KMS-11 (cell line): ENCODE results near the gene ABHD13.

Experiments
- H2AFZ ChIP-seq: fragments of 200-600 bp; sonication (generic); 2 replicates; pipeline ENCODE4 v1.6.1; 2016; ENCODE audit warnings: antibody characterized with exemption, mixed run types, low read depth
- H3K27ac ChIP-seq: fragments of 200-600 bp; sonication (generic); 2 replicates; pipeline ENCODE4 v1.6.1; 2016; ENCODE audit warnings: mild to moderate bottlenecking, mixed run types
- H3K27me3 ChIP-seq: fragments of 200-600 bp; sonication (generic); 2 replicates; pipeline ENCODE4 v1.6.1; 2017; ENCODE audit warnings: mild to moderate bottlenecking, low read depth, mixed run types, moderate library complexity; ENCODE audit not compliant: insufficient read depth
- H3K36me3 ChIP-seq: fragments of 200-600 bp; sonication (generic); 2 replicates; pipeline ENCODE4 v1.6.1; 2017; ENCODE audit warnings: mild to moderate bottlenecking, mixed run types; ENCODE audit not compliant: insufficient read depth
- H3K4me1 ChIP-seq: fragments of 200-600 bp; sonication (generic); 2 replicates; pipeline ENCODE4 v1.6.1; 2016; ENCODE audit warnings: mild to moderate bottlenecking, low read depth, mixed run types; ENCODE audit not compliant: poor library complexity, severe bottlenecking
- H3K4me2 ChIP-seq: fragments of 200-600 bp; sonication (generic); 2 replicates; pipeline ENCODE4 v1.7.0; 2016; ENCODE audit warnings: mild to moderate bottlenecking, mixed run types
- H3K4me3 ChIP-seq: fragments of 200-600 bp; sonication (generic); IDR thresholded peaks from 2 replicates; pipeline ENCODE4 v1.6.1; 2017; ENCODE audit warnings: low read depth, low read length, mixed read lengths; ENCODE audit not compliant: insufficient read depth
- H3K79me2 ChIP-seq: fragments of 200-600 bp; sonication (generic); 2 replicates; pipeline ENCODE4 v1.6.1; 2016; ENCODE audit warnings: low read depth, mixed run types; ENCODE audit not compliant: insufficient read depth
- H3K9ac ChIP-seq: fragments of 200-600 bp; sonication (generic); 2 replicates; pipeline ENCODE4 v1.6.1; 2016; ENCODE audit warnings: mild to moderate bottlenecking, mixed run types
- H4K20me1 ChIP-seq: fragments of 200-600 bp; sonication (generic); 2 replicates; pipeline ENCODE4 v1.6.1; 2016; ENCODE audit warnings: mild to moderate bottlenecking, mixed run types; ENCODE audit not compliant: insufficient read depth
- CTCF ChIP-seq: fragments of 200-600 bp; sonication (generic); conservative IDR thresholded peaks from 2 replicates; pipeline ENCODE4 v1.6.1; 2017; ENCODE audit warnings: low read depth, mild to moderate bottlenecking, antibody characterized with exemption, low read length, moderate library complexity, mixed read lengths

ABHD13 gene

GRCh38 chr13:108230377-108230776 is 12.2 kb downstream of the ABHD13 start:
- Histone ChIP-seq H3K27ac (no peak overlapping the region), H3K4me3 (no peak overlapping the region), H3K79me2 (no peaks in the 10 kb centered on the region), H2AFZ (no peak overlapping the region), H3K4me1 (peaks cover 6% of the 10 kb centered on the region), H4K20me1 (no peaks in the 10 kb centered on the region), H3K9ac (no peak overlapping the region), H3K36me3 (no peaks in the 10 kb centered on the region), H3K4me2 (no peak overlapping the region), H3K27me3 (no peaks in the 10 kb centered on the region)
- no peak for TF ChIP-seq CTCF

GRCh38 chr13:108249150-108249549 is 31.0 kb downstream of the ABHD13 start:
- no peak overlapping the region for H3K4me3 ChIP-seq
- no peak for TF ChIP-seq CTCF
- no peaks in the 10 kb centered on the region for H4K20me1 ChIP-seq
- H2AFZ ChIP-seq, result no peak overlapping the region
- H3K79me2 ChIP-seq, result no peaks in the 10 kb centered on the region
- H3K4me1 ChIP-seq, result no peaks in the 10 kb centered on the region
- no peak overlapping the region for H3K4me2 ChIP-seq
- no peaks in the 10 kb centered on the region for H3K27me3 ChIP-seq
- no peak overlapping the region for H3K9ac ChIP-seq
- no peaks in the 10 kb centered on the region for H3K36me3 ChIP-seq
- no peak overlapping the region for H3K27ac ChIP-seq

- H3K79me2 ChIP-seq, result no peaks in the 10 kb centered on the region
- no peak overlapping the region for H3K4me2 ChIP-seq
- H3K27me3 ChIP-seq, result no peaks in the 10 kb centered on the region
- H3K4me1 ChIP-seq, result no peaks in the 10 kb centered on the region
- no peaks in the 10 kb centered on the region for H3K36me3 ChIP-seq
- no peak overlapping the region for H3K4me3 ChIP-seq
- H2AFZ ChIP-seq, result no peak overlapping the region
- H4K20me1 ChIP-seq, result no peaks in the 10 kb centered on the region
- TF ChIP-seq CTCF, result no peak
- H3K27ac ChIP-seq, result no peak overlapping the region
- H3K9ac ChIP-seq, result no peak overlapping the region
Measured at GRCh38 chr13:108257248-108257647, 39.1 kb downstream of the ABHD13 start.

GRCh38 chr13:108263621-108264355 is 45.6 kb downstream of the ABHD13 start:
- Histone ChIP-seq H3K9ac (no peak overlapping the region), H3K27ac (no peak overlapping the region), H2AFZ (no peak overlapping the region), H3K27me3 (no peaks in the 10 kb centered on the region), H3K4me1 (no peaks in the 10 kb centered on the region), H3K4me3 (no peak overlapping the region), H3K36me3 (no peaks in the 10 kb centered on the region), H3K4me2 (no peak overlapping the region), H3K79me2 (no peaks in the 10 kb centered on the region), H4K20me1 (no peaks in the 10 kb centered on the region)
- no peak for TF ChIP-seq CTCF
